ENCODE results near the gene PYGB.

DNA sequence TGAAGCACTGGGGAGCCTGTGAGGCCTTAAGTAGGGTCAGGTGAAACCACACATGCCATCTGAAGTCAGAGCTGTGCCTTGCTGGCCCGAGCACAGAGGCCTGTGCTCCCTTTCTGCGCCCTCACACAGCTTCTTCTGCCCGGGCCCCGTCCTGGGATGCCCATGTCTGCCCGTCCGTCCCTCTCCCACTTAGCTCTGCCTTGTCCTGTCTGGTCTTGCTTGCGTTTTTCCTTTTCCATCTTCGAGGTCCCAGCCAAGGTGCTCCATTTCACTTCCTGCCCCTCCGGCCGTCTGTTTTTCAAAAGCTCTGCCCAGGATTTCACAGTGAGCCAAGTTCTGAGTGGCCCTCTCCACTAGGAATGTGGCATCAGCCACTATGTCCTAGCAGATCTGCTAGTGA lies 45.6 kb downstream of the PYGB start:
- TF ChIP-seq CTCF (IDR thresholded peaks at IDR 0.05) (no peak), POLR2AphosphoS5 (IDR thresholded peaks at IDR 0.05) (peak; percentile 54), POLR2A (IDR thresholded peaks at IDR 0.05) (no peak)

Measured in prostate gland (tissue), 2 donors.